A673 (cell line): Measurements from ENCODE around the gene PARD6G.

Experiments used
- EZH2 ChIP-seq: fragments of 200-600 bp; sonication (generic); IDR thresholded peaks from 2 replicates; pipeline ENCODE4 v1.6.1; 2017; ENCODE audit warnings: borderline replicate concordance, low read depth, mild to moderate bottlenecking, mixed read lengths, antibody characterized with exemption, low read length; ENCODE audit not compliant: poor library complexity, severe bottlenecking
- TF ChIP-seq, protein P1 (sequence below): fragments of 300-800, 200-600 bp; sonication (generic); conservative IDR thresholded peaks from 2 replicates; pipeline ENCODE4 v1.5.1; 2017; ENCODE audit warnings: low read depth, mild to moderate bottlenecking, antibody characterized with exemption, low read length, moderate library complexity, mixed read lengths

DNA sequence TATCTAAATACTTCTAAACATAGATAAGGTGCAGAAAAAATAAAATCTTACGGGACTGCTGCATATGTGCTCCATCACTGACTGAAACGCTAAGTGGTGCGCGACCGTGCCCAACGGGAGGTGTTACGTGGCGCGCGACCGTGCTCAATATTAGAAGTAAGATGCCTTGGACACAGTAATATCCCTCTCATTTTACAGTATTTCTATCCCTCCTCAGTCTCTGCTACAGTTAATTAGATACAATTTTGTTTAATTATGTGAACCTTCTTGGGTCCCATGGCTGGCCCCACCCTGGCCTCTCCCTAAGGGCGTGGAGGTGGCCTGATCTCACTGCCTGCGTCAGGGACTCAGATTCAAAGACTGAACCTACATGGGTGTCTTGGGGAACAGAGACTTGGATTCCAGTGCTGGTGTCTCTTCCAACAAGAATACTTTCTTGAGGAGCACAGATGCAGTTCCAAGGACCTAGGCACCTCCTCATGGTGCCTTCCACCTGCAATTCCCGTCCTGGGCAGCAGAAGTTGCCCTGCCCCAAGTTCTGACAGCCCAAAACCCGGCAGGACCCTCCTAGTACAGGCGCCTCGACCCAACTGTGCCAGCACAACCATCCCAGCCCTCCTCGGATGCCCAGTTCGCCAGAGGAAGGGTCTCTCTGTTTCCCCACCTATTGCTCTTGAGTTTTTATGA is 59.2 kb downstream of the PARD6G start:
- TF ChIP-seq, protein P1, sequence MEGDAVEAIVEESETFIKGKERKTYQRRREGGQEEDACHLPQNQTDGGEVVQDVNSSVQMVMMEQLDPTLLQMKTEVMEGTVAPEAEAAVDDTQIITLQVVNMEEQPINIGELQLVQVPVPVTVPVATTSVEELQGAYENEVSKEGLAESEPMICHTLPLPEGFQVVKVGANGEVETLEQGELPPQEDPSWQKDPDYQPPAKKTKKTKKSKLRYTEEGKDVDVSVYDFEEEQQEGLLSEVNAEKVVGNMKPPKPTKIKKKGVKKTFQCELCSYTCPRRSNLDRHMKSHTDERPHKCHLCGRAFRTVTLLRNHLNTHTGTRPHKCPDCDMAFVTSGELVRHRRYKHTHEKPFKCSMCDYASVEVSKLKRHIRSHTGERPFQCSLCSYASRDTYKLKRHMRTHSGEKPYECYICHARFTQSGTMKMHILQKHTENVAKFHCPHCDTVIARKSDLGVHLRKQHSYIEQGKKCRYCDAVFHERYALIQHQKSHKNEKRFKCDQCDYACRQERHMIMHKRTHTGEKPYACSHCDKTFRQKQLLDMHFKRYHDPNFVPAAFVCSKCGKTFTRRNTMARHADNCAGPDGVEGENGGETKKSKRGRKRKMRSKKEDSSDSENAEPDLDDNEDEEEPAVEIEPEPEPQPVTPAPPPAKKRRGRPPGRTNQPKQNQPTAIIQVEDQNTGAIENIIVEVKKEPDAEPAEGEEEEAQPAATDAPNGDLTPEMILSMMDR: no peak
- no peak for TF ChIP-seq EZH2
